ENCODE results near the gene RBM19. TPM values are rescaled to one million over a fixed set of nuclear protein-coding genes. Genes with fewer than 3 reads are reported as not detected.
A peak's percentile ranks its signal among the peaks of the same experiment; 100 is the strongest.

RBM19 gene
- total and polyA plus RNA-seq, 4 donors: 17.9 to 33.6 (median 21.9) TPM

DNA sequence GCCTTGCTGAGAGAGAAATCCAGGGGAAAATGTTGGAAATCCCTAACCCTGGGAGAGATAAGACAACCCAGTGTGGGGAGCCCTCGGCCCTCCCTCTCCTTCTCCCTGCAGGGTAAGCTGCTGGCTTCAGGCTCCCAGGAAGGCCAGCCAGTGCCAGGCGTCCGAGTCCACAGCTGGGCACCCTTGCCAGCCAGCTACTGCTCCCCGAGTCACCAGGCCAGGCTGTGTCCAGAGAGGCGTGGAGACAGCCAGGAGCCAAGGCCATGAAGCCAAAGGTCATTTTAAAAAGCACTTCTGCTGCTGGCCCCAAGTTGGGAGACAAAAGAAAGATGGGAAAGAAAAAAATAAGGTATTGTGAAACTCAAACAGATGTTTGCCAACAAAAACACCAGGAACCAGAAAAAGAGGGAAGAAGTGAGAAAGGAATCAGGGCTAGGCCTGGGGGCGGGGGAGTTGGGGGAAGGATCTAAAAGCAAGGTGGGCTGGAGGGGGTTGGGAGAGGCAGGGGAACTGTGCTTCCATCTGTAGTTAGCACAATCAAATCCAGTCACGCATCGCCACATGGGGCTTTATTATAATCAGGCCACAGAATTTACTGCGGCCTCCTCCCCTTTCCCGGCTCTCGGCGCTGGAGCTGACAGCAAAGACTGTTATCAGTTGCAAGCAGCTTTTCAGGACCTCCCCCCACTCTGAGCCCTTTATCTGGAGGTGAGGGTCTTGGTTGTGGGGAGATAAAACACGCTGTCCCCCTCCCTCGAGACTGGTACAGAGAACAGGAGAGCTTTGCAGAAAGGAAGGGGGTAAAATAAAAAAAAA lies 33.5 kb downstream of the RBM19 start:
- H3K4me3 ChIP-seq: no peak overlapping the region
- H3K27ac ChIP-seq (ENCODE audit: low read depth in 1 of 2, low read length in 1 of 2): no peak overlapping the region
- 84 to 85% methylated on average over 13 to 14 of the region's 14 CpGs for WGBS, 2 donors
- TF ChIP-seq CTCF (IDR thresholded peaks at IDR 0.05; ENCODE audit: control extremely low read depth, extremely low read depth): no peak
- no peaks in the 10 kb centered on the region for H3K9me3 ChIP-seq (ENCODE audit: control insufficient read depth in 4 of 4, insufficient read depth in 3 of 4, low read length in 3 of 4)
- H3K4me1 ChIP-seq (ENCODE audit: control insufficient read depth in 5 of 5, insufficient read depth in 5 of 5, low read length in 5 of 5): peaks cover 0 to 20% (median 6%) of the 10 kb centered on the region in 5 donors
- peaks cover 2 to 39% (median 4%) of the 10 kb centered on the region in 4 donors for H3K36me3 ChIP-seq (ENCODE audit: control insufficient read depth in 4 of 4, insufficient read depth in 4 of 4, low read length in 4 of 4)
- DNase-seq (peak; percentile 25 to 82 (median 73)), ATAC-seq (ENCODE audit: insufficient read depth, low FRiP score) (peak; percentile 20)
- H3K9ac ChIP-seq (ENCODE audit: insufficient read depth in 1 of 2, low read length in 2 of 2): no peak overlapping the region
- no peaks in the 10 kb centered on the region for H3K27me3 ChIP-seq (ENCODE audit: control insufficient read depth in 3 of 3, insufficient read depth in 3 of 3, low read length in 2 of 3)

DNA sequence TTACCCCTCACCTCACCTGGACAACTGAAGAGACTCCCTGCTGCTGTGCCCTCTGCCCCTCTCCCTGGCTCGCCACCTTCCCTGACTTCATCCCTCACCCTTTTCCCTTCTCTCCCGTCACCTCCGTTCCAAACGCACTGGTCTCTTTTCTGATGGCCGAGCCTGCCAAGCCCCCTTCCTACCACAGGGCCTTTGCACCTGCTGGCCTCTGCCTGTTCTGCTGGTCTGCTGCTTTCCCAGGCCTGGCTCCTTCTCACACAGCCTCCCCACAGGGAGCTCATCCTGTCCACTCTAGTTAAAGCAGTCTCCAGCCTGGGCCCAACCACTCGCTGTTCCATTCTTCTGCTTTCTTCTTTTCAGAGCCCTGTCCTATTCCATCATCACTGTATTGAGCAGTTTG lies 34.6 kb downstream of the RBM19 start:
- Histone ChIP-seq H3K9me3 (ENCODE audit: control insufficient read depth in 4 of 4, insufficient read depth in 3 of 4, low read length in 3 of 4) (no peaks in the 10 kb centered on the region), H3K4me1 (ENCODE audit: control insufficient read depth in 5 of 5, insufficient read depth in 5 of 5, low read length in 5 of 5) (peaks cover 0 to 20% (median 6%) of the 10 kb centered on the region in 5 donors), H3K27ac (ENCODE audit: low read depth in 1 of 2, low read length in 1 of 2) (no peak overlapping the region), H3K27me3 (ENCODE audit: control insufficient read depth in 3 of 3, insufficient read depth in 3 of 3, low read length in 2 of 3) (no peaks in the 10 kb centered on the region), H3K4me3 (no peak overlapping the region), H3K9ac (ENCODE audit: insufficient read depth in 1 of 2, low read length in 2 of 2) (no peak overlapping the region), H3K36me3 (ENCODE audit: control insufficient read depth in 4 of 4, insufficient read depth in 4 of 4, low read length in 4 of 4) (peaks cover 4 to 35% (median 7%) of the 10 kb centered on the region in 4 donors)
- 96 to 98% methylated on average over 6 of the region's 6 CpGs for WGBS, 2 donors
- ATAC-seq (ENCODE audit: insufficient read depth, low FRiP score) (no peak), DNase-seq (no peak)
- no peak for TF ChIP-seq CTCF (IDR thresholded peaks at IDR 0.05; ENCODE audit: control extremely low read depth, extremely low read depth)

DNA sequence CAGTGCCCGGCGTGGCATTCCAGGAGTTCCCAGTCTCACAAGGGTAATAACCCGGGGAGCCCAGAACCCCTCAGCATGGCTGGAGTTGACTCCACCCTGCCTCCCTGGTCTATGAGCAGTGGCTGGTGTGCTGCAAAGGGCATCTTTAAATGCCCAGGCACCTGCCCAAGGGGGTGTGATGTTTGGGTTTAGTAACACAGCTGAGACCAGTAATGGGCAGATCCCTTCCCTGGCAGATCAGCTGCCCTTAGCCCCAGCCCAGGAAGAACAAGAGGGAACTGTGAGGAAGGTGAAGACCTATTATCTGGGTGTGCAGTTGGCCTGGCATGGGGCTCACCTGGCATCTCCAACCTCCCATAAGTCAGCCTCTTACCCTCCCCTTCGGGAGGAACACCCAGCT lies 35.9 kb downstream of the RBM19 start:
- H3K36me3 ChIP-seq (ENCODE audit: control insufficient read depth in 4 of 4, insufficient read depth in 4 of 4, low read length in 4 of 4): peaks cover 7 to 39% (median 9%) of the 10 kb centered on the region in 4 donors
- WGBS, 2 donors: 94 to 95% methylated on average over 4 of the region's 4 CpGs

More for the DNA sequence above, 35.9 kb downstream of the RBM19 start:
- H3K4me1 ChIP-seq (ENCODE audit: control insufficient read depth in 5 of 5, insufficient read depth in 5 of 5, low read length in 5 of 5): peaks cover 0 to 20% (median 6%) of the 10 kb centered on the region in 5 donors
- no peak overlapping the region for H3K4me3 ChIP-seq
- TF ChIP-seq CTCF (IDR thresholded peaks at IDR 0.05; ENCODE audit: control extremely low read depth, extremely low read depth): no peak
- DNase-seq (no peak), ATAC-seq (ENCODE audit: insufficient read depth, low FRiP score) (no peak)
- H3K9me3 ChIP-seq (ENCODE audit: control insufficient read depth in 4 of 4, insufficient read depth in 3 of 4, low read length in 3 of 4): no peaks in the 10 kb centered on the region
- H3K9ac ChIP-seq (ENCODE audit: insufficient read depth in 1 of 2, low read length in 2 of 2): no peak overlapping the region
- no peak overlapping the region for H3K27ac ChIP-seq (ENCODE audit: low read depth in 1 of 2, low read length in 1 of 2)
- no peaks in the 10 kb centered on the region for H3K27me3 ChIP-seq (ENCODE audit: control insufficient read depth in 3 of 3, insufficient read depth in 3 of 3, low read length in 2 of 3)

Data from lung (tissue), 12 donors.